Trophoblast cell (in vitro differentiated cells and primary cell): ENCODE data around the gene FGF18.
"Not testable (repeated sequence)": the region's sequence is repeated elsewhere in the genome, so short reads cannot be mapped to it uniquely, and the experiment has no call there.

Source experiments
- DNase-seq, 2 donors: peaks; one replicate each; pipeline ENCODE4 v3.0.0-alpha.2; 2016
- H2AFZ ChIP-seq: 2 replicates; pipeline ENCODE4 v1.6.1; 2013; ENCODE audit warnings: low read length, moderate library complexity, mild to moderate bottlenecking; ENCODE audit not compliant: insufficient read depth, poor library complexity
- H2AK5ac ChIP-seq: 2 replicates; pipeline ENCODE4 v1.6.1; 2013; ENCODE audit warnings: mild to moderate bottlenecking, low read length
- H2BK120ac ChIP-seq: 2 replicates; pipeline ENCODE4 v1.6.1; 2013; ENCODE audit warnings: low read length, mild to moderate bottlenecking, moderate library complexity; ENCODE audit not compliant: insufficient read depth, poor library complexity
- H2BK12ac ChIP-seq: 2 replicates; pipeline ENCODE4 v1.6.1; 2013; ENCODE audit warnings: mild to moderate bottlenecking, low read length, moderate library complexity
- H2BK5ac ChIP-seq: 2 replicates; pipeline ENCODE4 v1.6.1; 2013; ENCODE audit warnings: low read length, low read depth, moderate library complexity, mild to moderate bottlenecking; ENCODE audit not compliant: poor library complexity
- H3K14ac ChIP-seq: 2 replicates; pipeline ENCODE4 v1.6.1; 2013; ENCODE audit warnings: mild to moderate bottlenecking, low read length
- H3K18ac ChIP-seq: 2 replicates; pipeline ENCODE4 v1.6.1; 2013; ENCODE audit warnings: mild to moderate bottlenecking, low read length
- H3K23ac ChIP-seq: 2 replicates; pipeline ENCODE4 v1.6.1; 2013; ENCODE audit warnings: low read length
- H3K27ac ChIP-seq: 2 replicates; pipeline ENCODE4 v1.5.1; 2013; ENCODE audit warnings: low read depth, mild to moderate bottlenecking, inconsistent platforms, low read length, moderate library complexity
- H3K27me3 ChIP-seq: 2 replicates; pipeline ENCODE4 v1.6.1; 2013; ENCODE audit warnings: inconsistent platforms, mild to moderate bottlenecking, low read length, moderate library complexity; ENCODE audit not compliant: insufficient read depth
- H3K36me3 ChIP-seq, 2 experiments: 1 replicate in 1 of 2; 2 replicates in 1 of 2; pipeline ENCODE4 v1.6.1; 2013; ENCODE audit warnings: low read length in 2 of 2, mild to moderate bottlenecking in 2 of 2, moderate library complexity in 1 of 2; ENCODE audit not compliant: insufficient read depth in 2 of 2, control insufficient read depth in 1 of 2
- H3K4ac ChIP-seq: 2 replicates; pipeline ENCODE4 v1.6.1; 2013; ENCODE audit warnings: low read depth, mild to moderate bottlenecking, low read length, moderate library complexity
- H3K4me1 ChIP-seq, 2 experiments: 1 replicate in 1 of 2; 2 replicates in 1 of 2; pipeline ENCODE4 v1.6.1; 2013; ENCODE audit warnings: low read length in 2 of 2, mild to moderate bottlenecking in 2 of 2, moderate library complexity in 1 of 2; ENCODE audit not compliant: insufficient read depth in 2 of 2, control insufficient read depth in 1 of 2
- H3K4me2 ChIP-seq: 2 replicates; pipeline ENCODE4 v1.6.1; 2013; ENCODE audit warnings: inconsistent platforms, mild to moderate bottlenecking, low read length, moderate library complexity
- H3K4me3 ChIP-seq: 2 replicates; pipeline ENCODE4 v1.5.1; 2013; ENCODE audit warnings: mild to moderate bottlenecking, low read depth, low read length, inconsistent platforms
- H3K79me1 ChIP-seq: one replicate; pipeline ENCODE4 v1.6.1; 2013; ENCODE audit warnings: low read length
- H3K79me2 ChIP-seq: 2 replicates; pipeline ENCODE4 v1.6.1; 2013; ENCODE audit warnings: low read length, mild to moderate bottlenecking; ENCODE audit not compliant: control insufficient read depth, insufficient read depth, poor library complexity
- H3K9ac ChIP-seq: 2 replicates; pipeline ENCODE4 v1.6.1; 2013; ENCODE audit warnings: mild to moderate bottlenecking, low read length
- H3K9me3 ChIP-seq: 2 replicates; pipeline ENCODE4 v1.6.1; 2013; ENCODE audit warnings: low read depth, mild to moderate bottlenecking, control low read depth, inconsistent platforms, low read length; ENCODE audit not compliant: insufficient read depth
- H4K12ac ChIP-seq: 2 replicates; pipeline ENCODE4 v1.6.1; 2013; ENCODE audit warnings: low read depth, mild to moderate bottlenecking, low read length, moderate library complexity
- H4K8ac ChIP-seq: 2 replicates; pipeline ENCODE4 v1.6.1; 2013; ENCODE audit warnings: low read depth, mild to moderate bottlenecking, low read length, moderate library complexity
- H4K91ac ChIP-seq: one replicate; pipeline ENCODE4 v1.6.1; 2013; ENCODE audit warnings: low read depth, mild to moderate bottlenecking, low read length, moderate library complexity
- WGBS: extraction: QIAGEN DNeasy Blood & Tissue Kit; methylation state at CpG from one replicate; pipeline ENCODE4 v1.1.7; 2013; ENCODE audit warnings: missing lambda C conversion rate; ENCODE audit not compliant: insufficient read length, insufficient coverage; ENCODE audit errors: extremely low coverage; 5-methylcytosine and 5-hydroxymethylcytosine counted together

Gene FGF18

GRCh38 chr5:171413153-171413910 lies 6.1 kb upstream of the FGF18 start:
- Histone ChIP-seq H3K4me1 (peaks cover 0 to under 1% of the 10 kb centered on the region in 2 experiments), H4K91ac (no peak overlapping the region), H3K27me3 (no peaks in the 10 kb centered on the region), H4K12ac (no peak overlapping the region), H3K4me3 (no peak overlapping the region), H2AK5ac (no peak overlapping the region), H3K14ac (no peak overlapping the region), H4K8ac (no peak overlapping the region), H3K4me2 (no peak overlapping the region), H3K9me3 (no peaks in the 10 kb centered on the region), H2BK120ac (no peak overlapping the region), H2BK5ac (no peak overlapping the region), H3K18ac (no peak overlapping the region), H3K27ac (no peak overlapping the region), H3K36me3 (peaks cover 17 to 24% of the 10 kb centered on the region in 2 experiments), H3K9ac (no peak overlapping the region), H3K23ac (no peak overlapping the region), H3K79me1 (no peaks in the 10 kb centered on the region), H2AFZ (no peak overlapping the region), H3K79me2 (no peaks in the 10 kb centered on the region), H2BK12ac (no peak overlapping the region), H3K4ac (no peak overlapping the region)
- WGBS = no CpG with 5 or more reads among the region's 3 CpGs
- DNase-seq = no peak

- not testable (repeated sequence) for H3K4me2 ChIP-seq, H3K9ac ChIP-seq, H4K8ac ChIP-seq, H3K14ac ChIP-seq, H3K4ac ChIP-seq, H2BK5ac ChIP-seq, H3K9me3 ChIP-seq, H3K4me3 ChIP-seq, H2AK5ac ChIP-seq, H2BK12ac ChIP-seq, H3K79me1 ChIP-seq, H3K4me1 ChIP-seq, H4K12ac ChIP-seq, H3K18ac ChIP-seq, H3K27me3 ChIP-seq, H2BK120ac ChIP-seq, H4K91ac ChIP-seq, H3K23ac ChIP-seq, H3K79me2 ChIP-seq, DNase-seq, H2AFZ ChIP-seq, H3K27ac ChIP-seq
- WGBS = no CpG with 5 or more reads among the region's 5 CpGs
- H3K36me3 ChIP-seq = peaks cover 16 to 24% of the 10 kb centered on the region in 2 experiments
These were observed 5.5 kb upstream of the FGF18 start for GRCh38 chr5:171413993-171414392.

DNA sequence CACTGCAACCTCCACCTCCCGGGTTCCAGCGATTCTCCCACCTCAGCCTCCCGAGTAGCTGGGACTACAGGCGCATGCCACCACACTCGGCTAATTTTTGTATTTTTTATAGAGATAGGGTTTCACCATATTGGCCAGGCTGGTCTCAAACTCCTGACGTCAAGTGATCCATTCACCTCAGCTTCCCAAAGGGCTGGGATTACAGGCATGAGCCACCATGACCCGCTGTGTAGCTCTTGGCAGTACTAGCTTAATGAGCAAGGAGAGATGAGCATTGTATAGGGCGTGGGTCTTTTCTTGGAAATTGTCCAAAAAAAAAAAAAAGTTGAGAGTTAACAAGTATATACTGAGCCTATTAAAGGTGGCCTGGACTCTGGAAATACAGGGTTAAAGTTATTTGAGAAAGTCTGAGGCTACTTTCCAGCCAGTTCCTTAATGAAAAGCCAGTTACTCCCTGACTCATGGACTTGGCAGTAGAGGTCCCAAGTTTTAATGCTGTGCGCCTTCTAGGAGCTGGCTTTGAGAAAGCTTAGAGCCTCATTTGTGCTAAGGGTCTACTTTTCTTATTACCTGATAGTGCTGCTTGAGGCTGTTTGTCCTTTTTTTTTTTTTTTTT lies 4.2 kb upstream of the FGF18 start:
- Histone ChIP-seq H3K9ac (no peak overlapping the region), H3K27ac (no peak overlapping the region), H3K4ac (no peak overlapping the region)

GRCh38 chr5:171416160-171417049 lies 3.0 kb upstream of the FGF18 start:
- no CpG with 5 or more reads among the region's 11 CpGs for WGBS
- Histone ChIP-seq H3K9me3 (no peaks in the 10 kb centered on the region), H2AFZ (no peak overlapping the region), H3K18ac (no peak overlapping the region), H2BK5ac (no peak overlapping the region), H3K14ac (no peak overlapping the region), H3K4me3 (no peak overlapping the region), H4K12ac (no peak overlapping the region), H3K79me2 (no peaks in the 10 kb centered on the region), H3K9ac (no peak overlapping the region), H3K27ac (no peak overlapping the region), H3K27me3 (peaks cover 25% of the 10 kb centered on the region), H3K4me1 (peaks cover 8 to 10% of the 10 kb centered on the region in 2 experiments), H2AK5ac (no peak overlapping the region), H3K4me2 (no peak overlapping the region), H4K8ac (no peak overlapping the region), H4K91ac (no peak overlapping the region), H2BK120ac (no peak overlapping the region), H3K36me3 (peaks cover 5 to 9% of the 10 kb centered on the region in 2 experiments), H2BK12ac (no peak overlapping the region), H3K4ac (no peak overlapping the region), H3K79me1 (no peaks in the 10 kb centered on the region), H3K23ac (no peak overlapping the region)
- no peak for DNase-seq

More for the DNA sequence above, 4.2 kb upstream of the FGF18 start:
- Histone ChIP-seq H2BK120ac (no peak overlapping the region), H3K23ac (no peak overlapping the region), H2BK5ac (no peak overlapping the region), H3K4me3 (no peak overlapping the region), H3K36me3 (peaks cover 8 to 14% of the 10 kb centered on the region in 2 experiments), H2BK12ac (no peak overlapping the region), H3K9me3 (no peaks in the 10 kb centered on the region), H3K18ac (no peak overlapping the region), H4K12ac (no peak overlapping the region), H2AFZ (no peak overlapping the region), H3K4me2 (no peak overlapping the region), H3K27me3 (peaks cover 13% of the 10 kb centered on the region), H3K79me2 (no peaks in the 10 kb centered on the region), H3K79me1 (no peaks in the 10 kb centered on the region), H3K4me1 (peaks cover 8 to 10% of the 10 kb centered on the region in 2 experiments), H4K8ac (no peak overlapping the region), H2AK5ac (no peak overlapping the region), H3K14ac (no peak overlapping the region), H4K91ac (no peak overlapping the region)
- DNase-seq = no peak
- no CpG with 5 or more reads among the region's 9 CpGs for WGBS
